IMR-90 (cell line): ENCODE measurements around the gene MINDY1. TPM values are rescaled to one million over a fixed set of nuclear protein-coding genes. Genes with fewer than 3 reads are reported as not detected.

ENCODE experiments used
- ATAC-seq: fragments of 200-7000 bp; cut with Tn5 transposase; 2 replicates; pipeline ENCODE4 v1.9.1; 2020; ENCODE audit warnings: low read depth, mild to moderate bottlenecking, moderate library complexity
- BruUV-seq: library from RNA; stranded (reverse); fragments of 400-500 nt; replicated peaks from 2 replicates; lab custom pipeline; 2021; lab: Mats Ljungman, UMichigan
- CTCF ChIA-PET: fragments of 300-600 bp; formaldehyde crosslinking; extraction: SDS; loops from one replicate; lab custom pipeline; 2021; ENCODE audit warnings: antibody characterized with exemption; lab: Yijun Ruan, JAX
- POLR2A ChIA-PET: fragments of 300-600 bp; sonication (Branson Sonifier 250); formaldehyde crosslinking; loops from one replicate; lab custom pipeline; 2022; ENCODE audit warnings: antibody characterized with exemption; ENCODE audit not compliant: unreplicated experiment; lab: Charles Lee
- DNase-seq: peaks from one replicate; pipeline ENCODE4 v3.0.0; 2013
- H2AFZ ChIP-seq: replicated peaks from 2 replicates; pipeline ENCODE3; 2013; ENCODE audit warnings: low read length, mild to moderate bottlenecking; ENCODE audit not compliant: poor library complexity
- H2AK5ac ChIP-seq: 2 replicates; pipeline ENCODE4 v1.6.1; 2013; ENCODE audit warnings: low read depth, low read length, inconsistent platforms
- H2AK9ac ChIP-seq: replicated peaks from 2 replicates; pipeline ENCODE3; 2013; ENCODE audit warnings: mild to moderate bottlenecking, low read depth, low read length, moderate library complexity; ENCODE audit not compliant: poor library complexity
- H2BK120ac ChIP-seq: 2 replicates; pipeline ENCODE4 v1.6.1; 2013; ENCODE audit warnings: low read depth, low read length, inconsistent platforms
- H2BK15ac ChIP-seq: 3 replicates; pipeline ENCODE4 v1.6.1; 2013; ENCODE audit warnings: low read depth, low read length, inconsistent platforms
- H2BK20ac ChIP-seq: 2 replicates; pipeline ENCODE4 v1.6.1; 2013; ENCODE audit warnings: low read depth, mild to moderate bottlenecking, inconsistent platforms, low read length, moderate library complexity
- H2BK5ac ChIP-seq: 2 replicates; pipeline ENCODE4 v1.6.1; 2013; ENCODE audit warnings: mild to moderate bottlenecking, low read depth, low read length, inconsistent platforms; ENCODE audit not compliant: poor library complexity, severe bottlenecking
- H3K14ac ChIP-seq: replicated peaks from 2 replicates; pipeline ENCODE4 v1.6.1; 2013; ENCODE audit warnings: low read depth, low read length, inconsistent platforms
- H3K18ac ChIP-seq: 2 replicates; pipeline ENCODE4 v1.6.1; 2013; ENCODE audit warnings: low read depth, low read length, control low read depth
- H3K23ac ChIP-seq: 2 replicates; pipeline ENCODE4 v1.6.1; 2013; ENCODE audit warnings: low read depth, low read length, inconsistent platforms
- H3K27ac ChIP-seq: 2 replicates; pipeline ENCODE4 v1.5.1; 2013; ENCODE audit warnings: mild to moderate bottlenecking, control low read depth, low read length; ENCODE audit not compliant: insufficient read depth
- H3K27me3 ChIP-seq: 2 replicates; pipeline ENCODE4 v1.6.1; 2013; ENCODE audit warnings: low read length; ENCODE audit not compliant: control insufficient read depth, insufficient read depth
- H3K36me3 ChIP-seq: 2 replicates; pipeline ENCODE4 v1.6.1; 2013; ENCODE audit warnings: low read length, mixed read lengths; ENCODE audit not compliant: control insufficient read depth, insufficient read depth
- H3K4ac ChIP-seq: 2 replicates; pipeline ENCODE4 v1.6.1; 2013; ENCODE audit warnings: low read depth, low read length, inconsistent platforms
- H3K4me1 ChIP-seq: 2 replicates; pipeline ENCODE4 v1.6.1; 2013; ENCODE audit warnings: low read length, mixed read lengths; ENCODE audit not compliant: control insufficient read depth, insufficient read depth
- H3K4me2 ChIP-seq: 2 replicates; pipeline ENCODE4 v1.6.1; 2013; ENCODE audit warnings: low read depth, mild to moderate bottlenecking, control low read depth, low read length, moderate library complexity
- H3K4me3 ChIP-seq: 2 replicates; pipeline ENCODE4 v1.5.1; 2013; ENCODE audit warnings: low read depth, mild to moderate bottlenecking, control low read depth, low read length, moderate library complexity; ENCODE audit not compliant: insufficient read depth
- H3K56ac ChIP-seq: 2 replicates; pipeline ENCODE4 v1.6.1; 2013; ENCODE audit warnings: low read length, inconsistent platforms; ENCODE audit not compliant: insufficient read depth; ENCODE audit errors: extremely low read depth
- H3K79me1 ChIP-seq, 2 experiments: 2 replicates each; pipeline ENCODE4 v1.6.1; 2013; ENCODE audit warnings: low read length in 2 of 2, inconsistent platforms in 1 of 2, low read depth in 1 of 2
- H3K9ac ChIP-seq: 2 replicates; pipeline ENCODE4 v1.6.1; 2013; ENCODE audit warnings: low read depth, low read length, control low read depth
- H3K9me1 ChIP-seq: 2 replicates; pipeline ENCODE4 v1.6.1; 2013; ENCODE audit warnings: low read length, inconsistent platforms; ENCODE audit not compliant: insufficient read depth
- H3K9me3 ChIP-seq: 2 replicates; pipeline ENCODE4 v1.6.1; 2013; ENCODE audit warnings: low read length; ENCODE audit not compliant: control insufficient read depth, insufficient read depth
- H4K20me1 ChIP-seq: 2 replicates; pipeline ENCODE4 v1.6.1; 2013; ENCODE audit warnings: low read length, inconsistent platforms; ENCODE audit not compliant: insufficient read depth
- H4K5ac ChIP-seq: 2 replicates; pipeline ENCODE4 v1.6.1; 2013; ENCODE audit warnings: mild to moderate bottlenecking, low read depth, low read length, control low read depth
- H4K8ac ChIP-seq, 2 experiments: 2 replicates each; pipeline ENCODE4 v1.6.1; 2013; ENCODE audit warnings: low read depth in 2 of 2, low read length in 2 of 2, control low read depth in 1 of 2, inconsistent platforms in 1 of 2
- H4K91ac ChIP-seq: 2 replicates; pipeline ENCODE4 v1.6.1; 2013; ENCODE audit warnings: low read depth, low read length, inconsistent platforms; ENCODE audit not compliant: insufficient read depth
- RAD21 ChIP-seq: IDR thresholded peaks from 2 replicates; pipeline ENCODE4 v1.6.1; 2012; ENCODE audit warnings: low read length, improper control_type of control experiment
- RCOR1 ChIP-seq: IDR thresholded peaks from 2 replicates; pipeline ENCODE4 v1.6.1; 2012; ENCODE audit warnings: mild to moderate bottlenecking, low read length, improper control_type of control experiment; ENCODE audit not compliant: insufficient replicate concordance
- SMC3 ChIP-seq: fragments of 150-350 bp; IDR thresholded peaks from 2 replicates; pipeline ENCODE4 v1.6.1; 2016; ENCODE audit warnings: low read depth, mild to moderate bottlenecking, antibody characterized with exemption, low read length, moderate library complexity
- WGBS, 2 experiments: methylation state at CpG; one replicate each; pipeline versions ENCODE4 v1.1.5 to v1.1.7; 2013; ENCODE audit warnings: missing lambda C conversion rate in 2 of 2; ENCODE audit not compliant: insufficient read length in 1 of 2; ENCODE audit errors: extremely low coverage in 2 of 2; 5-methylcytosine and 5-hydroxymethylcytosine counted together
- dilution Hi-C: fragments of 300-500 bp; cut with HindIII; formaldehyde crosslinking; loops from one replicate; pipeline ENCODE4 v1.14.3; 2018; ENCODE audit warnings: low sequenced_read_pairs; ENCODE audit not compliant: unreplicated experiment
- in situ Hi-C: fragments of 300-500 bp; cut with MboI; formaldehyde crosslinking; loops from 3 replicates; pipeline ENCODE4 v1.14.3; 2019; ENCODE audit warnings: low sequenced_read_pairs, inconsistent platforms, mixed read lengths
- intact Hi-C: fragments of 100-400 bp; cut with micrococcal nuclease; formaldehyde crosslinking; loops from 2 replicates; pipeline ENCODE4 v1.10.0; 2022
- polyA plus RNA-seq, 3 experiments: library from polyadenylated mRNA; depleted of rRNA; stranded (reverse); fragments of >200 nt; gene quantifications; 2 replicates each; pipeline ENCODE4 v1.2.3, GENCODE V29; 2012; ENCODE audit warnings: low replicate concordance in 1 of 3
- total RNA-seq: library from RNA; depleted of rRNA; stranded (reverse); fragments of >200 nt; gene quantifications from 2 replicates; pipeline ENCODE4 v1.2.3, GENCODE V29; 2012
- TF ChIP-seq, protein P1 (sequence below): fragments of 150-350 bp; IDR thresholded peaks from 2 replicates; pipeline ENCODE4 v1.6.1; 2016; ENCODE audit warnings: low read depth, mild to moderate bottlenecking, low read length, moderate library complexity, borderline replicate concordance
- TF ChIP-seq, protein P2 (sequence below): conservative IDR thresholded peaks from 2 replicates; pipeline ENCODE4 v1.5.1; 2012; ENCODE audit warnings: mild to moderate bottlenecking, low read depth, low read length, improper control_type of control experiment

Gene MINDY1
- total and polyA plus RNA-seq, 2 of the 4 experiments (the other 2 are of a cell fraction) = 6.6 to 7.3 TPM

DNA sequence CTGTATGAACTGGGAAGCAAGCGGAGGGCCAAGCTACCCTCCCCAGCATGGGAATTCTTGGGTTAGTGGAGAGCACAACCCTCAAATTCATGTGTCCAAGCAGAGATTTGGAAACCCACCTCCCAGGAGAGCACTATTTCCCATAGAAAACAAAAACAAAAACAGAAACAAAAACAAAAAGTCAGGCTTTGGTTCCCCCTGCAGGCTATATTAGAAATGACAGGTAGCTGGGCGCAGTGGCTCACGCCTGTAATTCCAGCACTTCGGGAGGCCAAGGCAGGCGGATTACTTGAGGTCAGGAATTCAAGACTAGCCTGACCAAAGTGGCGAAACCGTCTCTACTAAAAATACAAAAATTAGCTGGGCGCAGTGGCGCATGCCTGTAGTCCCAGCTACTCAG lies 10.8 kb downstream of the MINDY1 start:
- ChIA-PET CTCF (interaction anchor here (0.5 to 4.3 kb wide), 8 partner anchors 9 to 1152 kb away, joined by 3 to 24 read pairs (median 4); partner anchors contain the start of gene MINDY1), POLR2A (interaction anchor here (0.6 kb wide), 1 partner anchor 458 kb away, joined by 7 read pairs; no protein-coding TSS in a partner anchor)
- Histone ChIP-seq H3K36me3 (peaks cover 26% of the 10 kb centered on the region), H3K14ac (no peak overlapping the region), H3K18ac (no peak overlapping the region), H2AK5ac (no peak overlapping the region), H4K5ac (no peak overlapping the region), H3K27me3 (no peaks in the 10 kb centered on the region), H2BK15ac (no peak overlapping the region), H2BK5ac (no peak overlapping the region), H3K27ac (no peak overlapping the region), H2BK20ac (no peak overlapping the region), H4K91ac (no peak overlapping the region), H4K20me1 (no peaks in the 10 kb centered on the region), H3K9ac (no peak overlapping the region), H2BK120ac (no peak overlapping the region), H2AK9ac (peak overlapping the region; percentile 87), H4K8ac (peak overlapping the region in 1 of 2 experiments; percentile 75; a peak in 1 of 4 replicates), H3K23ac (no peak overlapping the region), H3K9me3 (no peaks in the 10 kb centered on the region), H3K4me1 (peaks cover 1% of the 10 kb centered on the region; the same call in 1 of the 2 replicates), H3K56ac (no peak overlapping the region), H3K4me3 (no peak overlapping the region), H2AFZ (peak overlapping the region; percentile 58), H3K4ac (no peak overlapping the region; the same call in 1 of the 2 replicates), H3K79me1 (no peaks in the 10 kb centered on the region), H3K4me2 (no peak overlapping the region), H3K9me1 (peaks cover 8% of the 10 kb centered on the region; the same call in 1 of the 2 replicates)
- dilution Hi-C loops (no loop called here), in situ Hi-C loops (no loop called here), intact Hi-C loops (no loop called here)
- DNase-seq (no peak), ATAC-seq (peak; percentile 80)
- BruUV-seq = no TSS peak
- WGBS, 2 experiments = 20% methylated on average over 1 of the region's 9 CpGs; no CpG with 5 or more reads in 1 of the 2 experiments
- TF ChIP-seq, protein P1, sequence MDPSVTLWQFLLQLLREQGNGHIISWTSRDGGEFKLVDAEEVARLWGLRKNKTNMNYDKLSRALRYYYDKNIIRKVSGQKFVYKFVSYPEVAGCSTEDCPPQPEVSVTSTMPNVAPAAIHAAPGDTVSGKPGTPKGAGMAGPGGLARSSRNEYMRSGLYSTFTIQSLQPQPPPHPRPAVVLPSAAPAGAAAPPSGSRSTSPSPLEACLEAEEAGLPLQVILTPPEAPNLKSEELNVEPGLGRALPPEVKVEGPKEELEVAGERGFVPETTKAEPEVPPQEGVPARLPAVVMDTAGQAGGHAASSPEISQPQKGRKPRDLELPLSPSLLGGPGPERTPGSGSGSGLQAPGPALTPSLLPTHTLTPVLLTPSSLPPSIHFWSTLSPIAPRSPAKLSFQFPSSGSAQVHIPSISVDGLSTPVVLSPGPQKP = no peak
- peak; percentile 28; the same call in 1 of the 2 replicates for TF ChIP-seq SMC3
- TF ChIP-seq, protein P2, sequence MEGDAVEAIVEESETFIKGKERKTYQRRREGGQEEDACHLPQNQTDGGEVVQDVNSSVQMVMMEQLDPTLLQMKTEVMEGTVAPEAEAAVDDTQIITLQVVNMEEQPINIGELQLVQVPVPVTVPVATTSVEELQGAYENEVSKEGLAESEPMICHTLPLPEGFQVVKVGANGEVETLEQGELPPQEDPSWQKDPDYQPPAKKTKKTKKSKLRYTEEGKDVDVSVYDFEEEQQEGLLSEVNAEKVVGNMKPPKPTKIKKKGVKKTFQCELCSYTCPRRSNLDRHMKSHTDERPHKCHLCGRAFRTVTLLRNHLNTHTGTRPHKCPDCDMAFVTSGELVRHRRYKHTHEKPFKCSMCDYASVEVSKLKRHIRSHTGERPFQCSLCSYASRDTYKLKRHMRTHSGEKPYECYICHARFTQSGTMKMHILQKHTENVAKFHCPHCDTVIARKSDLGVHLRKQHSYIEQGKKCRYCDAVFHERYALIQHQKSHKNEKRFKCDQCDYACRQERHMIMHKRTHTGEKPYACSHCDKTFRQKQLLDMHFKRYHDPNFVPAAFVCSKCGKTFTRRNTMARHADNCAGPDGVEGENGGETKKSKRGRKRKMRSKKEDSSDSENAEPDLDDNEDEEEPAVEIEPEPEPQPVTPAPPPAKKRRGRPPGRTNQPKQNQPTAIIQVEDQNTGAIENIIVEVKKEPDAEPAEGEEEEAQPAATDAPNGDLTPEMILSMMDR = peak; percentile 60
- TF ChIP-seq RCOR1 = no peak
- TF ChIP-seq RAD21 = peak; percentile 44
